Keratinocyte (primary cell): ENCODE results near the gene SEC31A. TPM values are rescaled to one million over a fixed set of nuclear protein-coding genes. Genes with fewer than 3 reads are reported as not detected.

Experiments used
- DNase-seq: peaks from one replicate; pipeline ENCODE4 v3.0.0-alpha.2; 2011; ENCODE audit warnings: low read depth, missing footprints, low spot score
- FAIRE-seq: peaks from 2 replicates; lab custom pipeline; 2011; peaks lifted over from hg19 to GRCh38; lab: Jason Lieb, UNC
- H2AFZ ChIP-seq: 2 replicates; pipeline ENCODE4 v1.6.0; 2012; ENCODE audit warnings: low read length, control low read depth, inconsistent platforms; ENCODE audit not compliant: control insufficient read depth
- H3K27ac ChIP-seq: 2 replicates; pipeline ENCODE4 v1.5.1; 2011; ENCODE audit warnings: low read length; ENCODE audit not compliant: control insufficient read depth, insufficient read depth
- H3K27me3 ChIP-seq: 3 replicates; pipeline ENCODE4 v1.6.0; 2011; ENCODE audit warnings: low read length; ENCODE audit not compliant: control insufficient read depth, insufficient read depth; ENCODE audit errors: extremely low read depth
- H3K36me3 ChIP-seq, 2 experiments: 2 replicates in 1 of 2; 3 replicates in 1 of 2; pipeline ENCODE4 v1.5.1; 2011; ENCODE audit warnings: low read length in 2 of 2, mild to moderate bottlenecking in 1 of 2; ENCODE audit not compliant: control insufficient read depth in 2 of 2, insufficient read depth in 2 of 2; ENCODE audit errors: extremely low read depth in 1 of 2
- H3K4me1 ChIP-seq: 3 replicates; pipeline ENCODE4 v1.5.1; 2011; ENCODE audit warnings: low read length; ENCODE audit not compliant: control insufficient read depth, insufficient read depth; ENCODE audit errors: extremely low read depth
- H3K4me2 ChIP-seq: 3 replicates; pipeline ENCODE4 v1.6.0; 2011; ENCODE audit warnings: low read depth, low read length; ENCODE audit not compliant: control insufficient read depth, insufficient read depth; ENCODE audit errors: extremely low read depth
- H3K4me3 ChIP-seq, 3 experiments: fragments of 200-600 bp in 1 of 3; sonication (generic) in 1 of 3; 2 replicates in 2 of 3; 3 replicates in 1 of 3; pipeline ENCODE4 v1.5.1; 2011 to 2016; ENCODE audit warnings: low read length in 3 of 3, mild to moderate bottlenecking in 3 of 3, control low read depth in 2 of 3, inconsistent platforms in 1 of 3, low read depth in 1 of 3, mixed read lengths in 1 of 3, mixed run types in 1 of 3, moderate library complexity in 1 of 3; ENCODE audit not compliant: control insufficient read depth in 2 of 3, insufficient read depth in 2 of 3; ENCODE audit errors: extremely low read depth in 1 of 3
- H3K79me2 ChIP-seq: 2 replicates; pipeline ENCODE4 v1.6.0; 2012; ENCODE audit warnings: low read length; ENCODE audit not compliant: control insufficient read depth, insufficient read depth
- H3K9ac ChIP-seq: 3 replicates; pipeline ENCODE4 v1.6.0; 2011; ENCODE audit warnings: low read length; ENCODE audit not compliant: control insufficient read depth, insufficient read depth; ENCODE audit errors: extremely low read depth
- H3K9me1 ChIP-seq: 3 replicates; pipeline ENCODE4 v1.6.0; 2011; ENCODE audit warnings: low read length; ENCODE audit not compliant: control insufficient read depth, insufficient read depth; ENCODE audit errors: extremely low read depth
- H3K9me3 ChIP-seq: 2 replicates; pipeline ENCODE4 v1.5.1; 2012; ENCODE audit warnings: low read depth, low read length; ENCODE audit not compliant: control insufficient read depth
- H4K20me1 ChIP-seq: 3 replicates; pipeline ENCODE4 v1.6.0; 2011; ENCODE audit warnings: low read length; ENCODE audit not compliant: control insufficient read depth, insufficient read depth; ENCODE audit errors: extremely low read depth
- EZH2 ChIP-seq: IDR thresholded peaks from one replicate; pipeline ENCODE4 v1.6.1; 2012; ENCODE audit warnings: inconsistent platforms, mild to moderate bottlenecking, low read length, moderate library complexity
- dilution Hi-C: fragments of 300-500 bp; cut with MboI; formaldehyde crosslinking; loops from one replicate; pipeline ENCODE4 v1.7.0; 2020; ENCODE audit warnings: low sequenced_read_pairs; ENCODE audit not compliant: extremely low pct_ligation_motif_present
- polyA plus RNA-seq, 5 experiments: library from polyadenylated mRNA; depleted of rRNA in 3 of 5; stranded (reverse) in 3 of 5; stranded (forward) in 1 of 5; unstranded in 1 of 5; fragments of >200 nt; gene quantifications; 1 replicate in 1 of 5; 2 replicates in 3 of 5; 3 replicates in 1 of 5; pipeline versions ENCODE4 v1.2.1 to v1.2.3, GENCODE V29; 2011 to 2012; ENCODE audit warnings: missing spikeins in 2 of 5, low read depth in 1 of 5, low replicate concordance in 1 of 5
- TF ChIP-seq, protein P1 (sequence below), 3 experiments: IDR thresholded peaks in 1 of 3; conservative IDR thresholded peaks in 1 of 3; optimal IDR thresholded peaks in 1 of 3; 2 replicates in 2 of 3; 3 replicates in 1 of 3; pipeline versions ENCODE3 to v1.5.1; 2011; ENCODE audit warnings: low read length in 3 of 3, mild to moderate bottlenecking in 3 of 3, moderate library complexity in 2 of 3, control low read depth in 1 of 3, inconsistent platforms in 1 of 3; ENCODE audit not compliant: insufficient read depth in 2 of 3; ENCODE audit errors: extremely low read depth in 1 of 3

Gene SEC31A
- polyA plus RNA-seq, 1 donor (not counting 4 experiments of a cell fraction or from before 2014, with no cell fraction given) = 192 TPM

DNA sequence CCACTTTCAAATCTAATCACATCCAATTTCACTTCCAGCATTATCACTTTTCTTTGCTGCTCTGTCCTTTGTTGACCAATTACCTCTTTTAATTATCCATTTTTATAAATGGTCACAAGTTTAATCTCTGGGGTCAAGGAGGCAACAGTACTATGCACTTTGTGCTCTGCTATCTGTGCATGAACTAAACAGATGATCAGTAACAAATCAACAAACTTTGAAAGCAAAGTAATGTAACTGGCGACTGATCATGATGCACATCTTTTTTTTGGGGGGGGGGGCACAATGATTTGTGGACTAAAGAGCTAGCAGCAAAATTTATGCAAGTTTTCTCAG is 1.5 kb upstream of the SEC31A start:
- FAIRE-seq (no peak), DNase-seq (no peak)
- H4K20me1 ChIP-seq = no peaks in the 10 kb centered on the region
- H3K4me1 ChIP-seq = peaks cover 33% of the 10 kb centered on the region
- H3K27me3 ChIP-seq = no peaks in the 10 kb centered on the region
- no peak overlapping the region for H2AFZ ChIP-seq
- peaks cover 70% of the 10 kb centered on the region for H3K79me2 ChIP-seq
- no peaks in the 10 kb centered on the region for H3K9me3 ChIP-seq
- peak overlapping the region; percentile 91 for H3K4me2 ChIP-seq
- TF ChIP-seq, protein P1, sequence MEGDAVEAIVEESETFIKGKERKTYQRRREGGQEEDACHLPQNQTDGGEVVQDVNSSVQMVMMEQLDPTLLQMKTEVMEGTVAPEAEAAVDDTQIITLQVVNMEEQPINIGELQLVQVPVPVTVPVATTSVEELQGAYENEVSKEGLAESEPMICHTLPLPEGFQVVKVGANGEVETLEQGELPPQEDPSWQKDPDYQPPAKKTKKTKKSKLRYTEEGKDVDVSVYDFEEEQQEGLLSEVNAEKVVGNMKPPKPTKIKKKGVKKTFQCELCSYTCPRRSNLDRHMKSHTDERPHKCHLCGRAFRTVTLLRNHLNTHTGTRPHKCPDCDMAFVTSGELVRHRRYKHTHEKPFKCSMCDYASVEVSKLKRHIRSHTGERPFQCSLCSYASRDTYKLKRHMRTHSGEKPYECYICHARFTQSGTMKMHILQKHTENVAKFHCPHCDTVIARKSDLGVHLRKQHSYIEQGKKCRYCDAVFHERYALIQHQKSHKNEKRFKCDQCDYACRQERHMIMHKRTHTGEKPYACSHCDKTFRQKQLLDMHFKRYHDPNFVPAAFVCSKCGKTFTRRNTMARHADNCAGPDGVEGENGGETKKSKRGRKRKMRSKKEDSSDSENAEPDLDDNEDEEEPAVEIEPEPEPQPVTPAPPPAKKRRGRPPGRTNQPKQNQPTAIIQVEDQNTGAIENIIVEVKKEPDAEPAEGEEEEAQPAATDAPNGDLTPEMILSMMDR (optimal IDR thresholded peaks at IDR 0.05 in 1 of 3, IDR thresholded peaks at IDR 0.05 in 1 of 3, conservative IDR thresholded peaks at IDR 0.05 in 1 of 3; ENCODE audit: extremely low read depth in 1 of 3, insufficient read depth in 2 of 3, low read length in 3 of 3) = no peak
- no peak for TF ChIP-seq EZH2
- H3K4me3 ChIP-seq = no peak overlapping the region
- H3K9me1 ChIP-seq = no peaks in the 10 kb centered on the region
- dilution Hi-C loops = no loop called here
- peaks cover 19 to 27% of the 10 kb centered on the region in 2 experiments for H3K36me3 ChIP-seq
- no peak overlapping the region for H3K27ac ChIP-seq
- H3K9ac ChIP-seq = no peak overlapping the region

- Histone ChIP-seq H3K4me1 (peaks cover 38% of the 10 kb centered on the region), H3K27me3 (no peaks in the 10 kb centered on the region), H3K4me3 (peak overlapping the region; percentile 65 to 89 (median 71)), H2AFZ (peak overlapping the region; percentile 53), H3K9ac (peak overlapping the region; percentile 99), H3K4me2 (peak overlapping the region; percentile 91), H4K20me1 (no peaks in the 10 kb centered on the region), H3K36me3 (peaks cover 15 to 22% of the 10 kb centered on the region in 2 experiments), H3K27ac (peak overlapping the region; percentile 91), H3K79me2 (peaks cover 70% of the 10 kb centered on the region), H3K9me3 (no peaks in the 10 kb centered on the region), H3K9me1 (no peaks in the 10 kb centered on the region)
- DNase-seq = no peak
- dilution Hi-C loops = no loop called here
- TF ChIP-seq, protein P1 (optimal IDR thresholded peaks at IDR 0.05 in 1 of 3, IDR thresholded peaks at IDR 0.05 in 1 of 3, conservative IDR thresholded peaks at IDR 0.05 in 1 of 3; ENCODE audit: extremely low read depth in 1 of 3, insufficient read depth in 2 of 3, low read length in 3 of 3) = no peak
- no peak for TF ChIP-seq EZH2
- FAIRE-seq = no peak
Measured at GRCh38 chr4:82891707-82892466, 934 bp upstream of the SEC31A start.
